GM23248 (cell line): ENCODE results near the gene HSPBP1. TPM values are rescaled to one million over a fixed set of nuclear protein-coding genes. Genes with fewer than 3 reads are reported as not detected.

Experiments used
- DNase-seq: peaks from one replicate; pipeline ENCODE4 v3.0.0-alpha.2; 2015
- H2AFZ ChIP-seq: fragments of 200-600 bp; sonication (generic); 2 replicates; pipeline ENCODE4 v1.6.1; 2016; ENCODE audit warnings: antibody characterized with exemption
- H3F3A ChIP-seq: fragments of 200-600 bp; sonication (generic); 2 replicates; pipeline ENCODE4 v1.6.1; 2016; ENCODE audit warnings: mild to moderate bottlenecking, antibody characterized with exemption, mixed run types; ENCODE audit not compliant: insufficient read depth
- H3K27ac ChIP-seq: fragments of 200-600 bp; sonication (generic); 2 replicates; pipeline ENCODE4 v1.5.1; 2016; ENCODE audit warnings: mild to moderate bottlenecking
- H3K27me3 ChIP-seq: fragments of 200-600 bp; sonication (generic); replicated peaks from 2 replicates; pipeline ENCODE4 v1.6.1; 2016; ENCODE audit warnings: mild to moderate bottlenecking; ENCODE audit not compliant: insufficient read depth
- H3K36me3 ChIP-seq: fragments of 200-600 bp; sonication (generic); 2 replicates; pipeline ENCODE4 v1.6.1; 2016; ENCODE audit warnings: low read depth, mild to moderate bottlenecking
- H3K4me1 ChIP-seq: fragments of 200-600 bp; sonication (generic); 2 replicates; pipeline ENCODE4 v1.6.1; 2016; ENCODE audit warnings: mild to moderate bottlenecking; ENCODE audit not compliant: insufficient read depth
- H3K4me2 ChIP-seq: fragments of 200-600 bp; sonication (generic); one replicate; pipeline ENCODE4 v1.6.1; 2016; ENCODE audit warnings: mild to moderate bottlenecking; ENCODE audit not compliant: unreplicated experiment
- H3K4me3 ChIP-seq: fragments of 200-600 bp; sonication (generic); 2 replicates; pipeline ENCODE4 v1.5.1; 2016; ENCODE audit warnings: mild to moderate bottlenecking
- H3K79me2 ChIP-seq: fragments of 200-600 bp; sonication (generic); 2 replicates; pipeline ENCODE4 v1.6.1; 2016; ENCODE audit warnings: mild to moderate bottlenecking; ENCODE audit not compliant: insufficient read depth
- H3K9ac ChIP-seq: fragments of 200-600 bp; sonication (generic); 2 replicates; pipeline ENCODE4 v1.6.1; 2016; ENCODE audit warnings: mild to moderate bottlenecking
- H3K9me2 ChIP-seq: fragments of 200-600 bp; sonication (generic); 2 replicates; pipeline ENCODE4 v1.6.1; 2016; ENCODE audit warnings: mixed run types, mild to moderate bottlenecking, moderate library complexity; ENCODE audit not compliant: insufficient read depth
- H3K9me3 ChIP-seq: fragments of 200-600 bp; sonication (generic); one replicate; pipeline ENCODE4 v1.6.1; 2017; ENCODE audit warnings: low read depth
- H4K20me1 ChIP-seq: fragments of 200-600 bp; sonication (generic); 2 replicates; pipeline ENCODE4 v1.6.0; 2016; ENCODE audit not compliant: insufficient read depth
- EZH2 ChIP-seq: fragments of 200-600 bp; sonication (generic); IDR thresholded peaks from 2 replicates; pipeline ENCODE4 v1.6.1; 2018; ENCODE audit warnings: antibody characterized with exemption, mild to moderate bottlenecking; ENCODE audit not compliant: insufficient read depth, poor library complexity, severe bottlenecking
- EZH2phosphoT487 ChIP-seq: fragments of 200-600 bp; sonication (generic); IDR thresholded peaks from 2 replicates; pipeline ENCODE4 v1.6.1; 2018; ENCODE audit warnings: antibody characterized with exemption, moderate library complexity, mild to moderate bottlenecking, low read depth; ENCODE audit not compliant: insufficient read depth
- WGBS, 2 experiments: methylation state at CpG; one replicate each; pipeline ENCODE4 v1.1.6; 2015 to 2017; ENCODE audit warnings: low lambda C conversion rate in 2 of 2, low coverage in 1 of 2; ENCODE audit errors: missing lambda C conversion rate in 2 of 2; 5-methylcytosine and 5-hydroxymethylcytosine counted together
- in situ Hi-C: fragments of 300-500 bp; cut with MboI; formaldehyde crosslinking; loops from 2 replicates; pipeline ENCODE4 v1.15.0; 2020
- polyA plus RNA-seq: library from polyadenylated mRNA; unstranded; fragments of >200 nt; fragmentation: Nextera tagmentation; extraction: Ambion mirVana; gene quantifications from 2 replicates; pipeline ENCODE4 v1.2.1, GENCODE V29; 2016
- total RNA-seq: library from RNA; depleted of rRNA; stranded (reverse); fragments of >200 nt; shearing (Covaris generic); gene quantifications from 2 replicates; pipeline ENCODE4 v1.2.3, GENCODE V29; 2014

Gene HSPBP1
- total and polyA plus RNA-seq, 2 experiments from 2014 or later: 42.5 to 62.5 TPM

DNA sequence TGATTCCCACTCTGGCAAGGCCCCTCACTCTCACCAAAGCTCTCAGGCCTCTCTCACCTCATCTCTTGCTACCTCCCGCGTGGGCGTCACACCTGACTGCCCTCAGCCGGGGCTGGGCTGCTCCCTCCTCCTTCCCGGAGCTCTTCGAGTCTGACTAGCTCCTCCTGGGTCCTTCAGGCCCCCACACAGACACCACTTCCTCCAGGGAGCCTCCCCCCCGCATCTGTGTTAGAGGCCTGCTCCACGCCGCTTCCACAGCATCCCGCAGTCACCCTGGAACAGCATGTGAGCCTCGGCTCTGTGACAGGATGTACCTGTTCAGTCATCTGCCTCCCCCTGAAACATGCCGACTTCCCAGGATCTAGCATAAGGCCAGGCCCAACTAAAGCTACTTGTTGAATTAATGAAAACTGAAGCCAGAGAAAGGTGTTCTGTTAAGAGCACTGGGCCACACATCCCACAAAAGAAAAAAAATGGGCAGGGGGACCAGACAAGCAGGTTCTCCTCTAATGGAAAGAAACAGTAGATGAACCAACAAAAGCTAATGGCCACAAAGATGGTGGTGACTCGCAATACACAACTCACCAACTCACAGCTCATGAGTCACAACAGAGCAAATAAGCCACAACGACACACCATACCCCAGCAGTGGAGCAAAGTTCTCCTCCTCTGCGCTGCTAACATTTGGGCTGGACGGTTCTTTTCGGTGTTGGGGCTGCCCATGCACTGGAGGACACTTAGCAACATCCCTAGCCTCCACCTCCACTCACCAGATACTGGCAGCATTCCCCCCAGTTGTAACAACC, 24.1 kb downstream of the HSPBP1 start:
- TF ChIP-seq EZH2phosphoT487: no peak
- TF ChIP-seq EZH2: no peak
- Histone ChIP-seq H3K36me3 (no peaks in the 10 kb centered on the region), H3K79me2 (peaks cover 78% of the 10 kb centered on the region), H4K20me1 (peaks cover 6% of the 10 kb centered on the region; the same call in 1 of the 2 replicates), H3K4me1 (peaks cover 26% of the 10 kb centered on the region), H3K4me2 (peak overlapping the region; percentile 97), H3K4me3 (peak overlapping the region; percentile 98), H3K9me2 (no peaks in the 10 kb centered on the region), H3K27ac (peak overlapping the region; percentile 78), H3K9me3 (no peaks in the 10 kb centered on the region), H2AFZ (no peak overlapping the region), H3K9ac (peak overlapping the region; percentile 96; the same call in 1 of the 2 replicates), H3F3A (peaks cover 30% of the 10 kb centered on the region), H3K27me3 (no peaks in the 10 kb centered on the region)
- 60 to 63% methylated on average over 16 to 17 of the region's 17 CpGs for WGBS, 2 experiments
- in situ Hi-C loops: no loop called here
- DNase-seq: peak; percentile 74

- H3K9me3 ChIP-seq: no peaks in the 10 kb centered on the region
- no peaks in the 10 kb centered on the region for H3K36me3 ChIP-seq
- peaks cover 21% of the 10 kb centered on the region for H3K4me1 ChIP-seq
- H3K27me3 ChIP-seq: no peaks in the 10 kb centered on the region
- H3K9me2 ChIP-seq: no peaks in the 10 kb centered on the region
- no peak overlapping the region for H2AFZ ChIP-seq
- no peak overlapping the region for H3K4me3 ChIP-seq
- H3K4me2 ChIP-seq: no peak overlapping the region
- H3K9ac ChIP-seq: no peak overlapping the region
- peaks cover 18% of the 10 kb centered on the region; the same call in 1 of the 2 replicates for H3F3A ChIP-seq
- 63 to 67% methylated on average over 6 of the region's 6 CpGs for WGBS, 2 experiments
- TF ChIP-seq EZH2phosphoT487: no peak
- TF ChIP-seq EZH2: no peak
- H3K27ac ChIP-seq: no peak overlapping the region
- DNase-seq: no peak
- peaks cover 91% of the 10 kb centered on the region for H3K79me2 ChIP-seq
- in situ Hi-C loops: no loop called here
- H4K20me1 ChIP-seq: peaks cover 6% of the 10 kb centered on the region; the same call in 1 of the 2 replicates
Observed at GRCh38 chr19:55254625-55254977, 25.3 kb downstream of the HSPBP1 start.

DNA sequence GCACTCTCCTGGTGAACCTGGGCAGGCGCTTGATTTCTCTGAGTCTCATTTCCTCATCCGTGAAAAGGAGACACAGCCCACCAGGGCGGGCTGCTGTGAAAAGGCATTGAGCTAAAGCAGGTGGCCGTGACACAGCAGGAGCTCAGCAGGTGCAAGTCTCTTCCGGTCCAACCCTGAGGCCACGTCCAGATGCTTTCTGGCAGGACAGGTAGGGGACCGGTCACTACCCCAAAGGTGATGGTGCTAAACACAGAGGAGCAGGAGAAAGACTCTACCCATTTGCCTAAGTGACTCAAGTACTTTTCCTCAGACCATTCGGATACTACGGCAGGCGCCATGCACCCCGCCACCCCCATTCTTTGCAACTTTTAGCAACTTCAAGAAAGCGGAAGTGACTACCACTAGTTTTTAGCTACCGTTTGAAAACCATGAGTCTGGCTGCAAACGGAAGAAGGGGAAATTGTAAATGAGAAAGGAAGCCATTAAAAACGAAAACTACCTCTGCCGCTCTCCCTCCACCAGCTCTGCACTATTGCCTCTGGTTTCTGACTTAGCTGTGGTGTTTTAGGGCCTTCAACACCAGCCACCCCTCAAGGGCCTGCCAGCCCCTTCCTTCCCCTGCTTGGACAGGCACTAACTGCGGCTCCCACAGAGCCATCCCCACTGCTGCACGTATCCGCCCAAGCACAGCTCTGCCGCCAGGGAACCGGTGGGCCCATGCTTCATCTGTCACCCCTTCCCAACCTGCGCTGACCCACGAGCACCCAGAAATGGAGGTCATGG, 25.9 kb downstream of the HSPBP1 start:
- no peak for DNase-seq
- no peaks in the 10 kb centered on the region for H3K9me3 ChIP-seq
- in situ Hi-C loops: no loop called here
- H3K4me2 ChIP-seq: no peak overlapping the region
- H2AFZ ChIP-seq: no peak overlapping the region
- no peak overlapping the region for H3K27ac ChIP-seq
- 84% methylated on average over 23 of the region's 23 CpGs for whole genome bisulfite sequencing, 2 experiments
- no peaks in the 10 kb centered on the region for H3K36me3 ChIP-seq
- H4K20me1 ChIP-seq: peaks cover 6% of the 10 kb centered on the region; the same call in 1 of the 2 replicates
- H3K9ac ChIP-seq: no peak overlapping the region
- no peaks in the 10 kb centered on the region for H3K9me2 ChIP-seq
- TF ChIP-seq EZH2phosphoT487 (no peak), EZH2 (no peak)
- peaks cover 16% of the 10 kb centered on the region; the same call in 1 of the 2 replicates for H3F3A ChIP-seq
- H3K27me3 ChIP-seq: no peaks in the 10 kb centered on the region
- no peak overlapping the region for H3K4me3 ChIP-seq
- peaks cover 19% of the 10 kb centered on the region for H3K4me1 ChIP-seq
- H3K79me2 ChIP-seq: peaks cover 96% of the 10 kb centered on the region

DNA sequence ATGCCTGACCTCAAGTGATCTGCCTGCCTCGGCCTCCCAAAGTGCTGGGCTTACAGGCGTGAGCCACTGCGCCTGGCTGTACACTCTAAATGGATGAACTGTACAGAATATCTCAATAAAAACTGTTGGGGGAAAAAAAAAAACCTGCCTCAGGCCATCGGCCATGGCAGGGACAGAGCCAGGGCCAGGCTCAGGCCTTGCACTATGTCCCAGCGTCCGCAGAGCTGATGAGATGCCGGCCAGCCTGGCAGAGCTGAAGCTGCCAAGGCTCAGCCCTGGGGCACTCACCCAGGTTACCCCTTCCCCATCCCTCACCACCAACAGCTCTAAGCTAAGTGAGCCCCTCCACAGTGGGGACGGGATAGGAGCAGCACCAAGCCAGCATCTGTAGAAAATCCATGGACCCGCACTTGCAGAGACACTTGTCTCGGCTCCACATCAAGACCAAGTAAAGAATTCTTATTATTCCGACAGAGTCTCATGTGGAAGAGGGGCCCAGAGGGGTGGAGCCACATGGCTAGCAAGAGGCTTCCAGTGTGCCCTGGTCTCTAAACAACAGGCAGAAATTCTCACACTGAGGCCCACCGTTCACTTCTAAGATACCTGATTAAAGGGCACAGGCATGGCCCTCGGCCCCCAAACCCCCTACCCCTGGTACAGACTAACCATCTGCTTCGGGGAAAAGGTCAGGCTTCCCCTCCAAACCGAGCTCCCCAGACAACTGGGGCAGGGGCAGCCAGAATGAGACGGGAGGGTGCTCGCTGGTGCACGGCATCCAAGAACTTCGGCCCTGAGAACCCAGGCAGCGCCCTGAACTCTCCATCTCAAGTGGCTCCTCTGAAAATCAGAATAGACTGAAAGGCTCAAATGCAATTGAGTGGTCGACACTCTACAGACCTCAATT, 26.9 kb downstream of the HSPBP1 start:
- Histone ChIP-seq H3K27ac (no peak overlapping the region), H4K20me1 (peaks cover 6% of the 10 kb centered on the region; the same call in 1 of the 2 replicates), H3K9ac (no peak overlapping the region), H3K4me1 (peaks cover 19% of the 10 kb centered on the region), H3K9me3 (no peaks in the 10 kb centered on the region), H3K36me3 (no peaks in the 10 kb centered on the region), H3K9me2 (no peaks in the 10 kb centered on the region), H3K27me3 (no peaks in the 10 kb centered on the region), H3K4me2 (no peak overlapping the region), H3K4me3 (no peak overlapping the region), H3K79me2 (peaks cover 100% of the 10 kb centered on the region), H3F3A (peaks cover 16% of the 10 kb centered on the region; the same call in 1 of the 2 replicates), H2AFZ (no peak overlapping the region)
- no peak for TF ChIP-seq EZH2phosphoT487
- no peak for TF ChIP-seq EZH2
- 88 to 89% methylated on average over 21 of the region's 21 CpGs for WGBS, 2 experiments
- in situ Hi-C loops: no loop called here
- no peak for DNase-seq
